ENCODE measurements around the gene UTP3.

DNA sequence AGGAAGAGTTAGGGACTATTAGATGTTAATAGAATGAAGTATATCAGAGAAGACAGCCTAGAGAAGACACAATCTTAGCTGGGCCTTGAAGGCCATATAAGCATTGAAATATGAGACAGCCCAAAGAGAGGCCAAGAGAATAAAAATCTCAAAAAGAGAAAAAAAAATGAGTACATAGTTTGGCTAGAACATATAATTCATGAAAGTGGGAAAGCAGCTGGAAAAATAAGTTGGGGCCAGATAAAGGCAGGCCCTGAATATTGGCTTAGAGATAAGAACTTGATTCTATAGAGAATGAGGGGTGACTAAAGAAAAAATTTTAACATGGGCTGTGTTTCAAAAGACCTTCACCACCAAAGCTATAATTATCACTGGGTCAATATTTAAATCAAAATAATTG lies 7.4 kb upstream of the UTP3 start:
- TF ChIP-seq, protein P1, sequence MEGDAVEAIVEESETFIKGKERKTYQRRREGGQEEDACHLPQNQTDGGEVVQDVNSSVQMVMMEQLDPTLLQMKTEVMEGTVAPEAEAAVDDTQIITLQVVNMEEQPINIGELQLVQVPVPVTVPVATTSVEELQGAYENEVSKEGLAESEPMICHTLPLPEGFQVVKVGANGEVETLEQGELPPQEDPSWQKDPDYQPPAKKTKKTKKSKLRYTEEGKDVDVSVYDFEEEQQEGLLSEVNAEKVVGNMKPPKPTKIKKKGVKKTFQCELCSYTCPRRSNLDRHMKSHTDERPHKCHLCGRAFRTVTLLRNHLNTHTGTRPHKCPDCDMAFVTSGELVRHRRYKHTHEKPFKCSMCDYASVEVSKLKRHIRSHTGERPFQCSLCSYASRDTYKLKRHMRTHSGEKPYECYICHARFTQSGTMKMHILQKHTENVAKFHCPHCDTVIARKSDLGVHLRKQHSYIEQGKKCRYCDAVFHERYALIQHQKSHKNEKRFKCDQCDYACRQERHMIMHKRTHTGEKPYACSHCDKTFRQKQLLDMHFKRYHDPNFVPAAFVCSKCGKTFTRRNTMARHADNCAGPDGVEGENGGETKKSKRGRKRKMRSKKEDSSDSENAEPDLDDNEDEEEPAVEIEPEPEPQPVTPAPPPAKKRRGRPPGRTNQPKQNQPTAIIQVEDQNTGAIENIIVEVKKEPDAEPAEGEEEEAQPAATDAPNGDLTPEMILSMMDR (conservative IDR thresholded peaks at IDR 0.05 in 1 of 2, IDR thresholded peaks at IDR 0.05 in 1 of 2; ENCODE audit: low read depth in 1 of 2, low read length in 2 of 2) = no peak
- no peak for TF ChIP-seq EZH2 (IDR thresholded peaks at IDR 0.05; ENCODE audit: low read length, missing control alignments)
